Fibroblast of peridontal ligament (primary cell): ENCODE results near the gene PRKAB1.
"Not testable (repeated sequence)": the region's sequence is repeated elsewhere in the genome, so short reads cannot be mapped to it uniquely, and the experiment has no call there.

Source experiments
- DNase-seq: peaks from one replicate; pipeline ENCODE4 v3.0.0-alpha.2; 2010; ENCODE audit errors: extremely low read depth

PRKAB1 gene, protein sequence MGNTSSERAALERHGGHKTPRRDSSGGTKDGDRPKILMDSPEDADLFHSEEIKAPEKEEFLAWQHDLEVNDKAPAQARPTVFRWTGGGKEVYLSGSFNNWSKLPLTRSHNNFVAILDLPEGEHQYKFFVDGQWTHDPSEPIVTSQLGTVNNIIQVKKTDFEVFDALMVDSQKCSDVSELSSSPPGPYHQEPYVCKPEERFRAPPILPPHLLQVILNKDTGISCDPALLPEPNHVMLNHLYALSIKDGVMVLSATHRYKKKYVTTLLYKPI

DNA sequence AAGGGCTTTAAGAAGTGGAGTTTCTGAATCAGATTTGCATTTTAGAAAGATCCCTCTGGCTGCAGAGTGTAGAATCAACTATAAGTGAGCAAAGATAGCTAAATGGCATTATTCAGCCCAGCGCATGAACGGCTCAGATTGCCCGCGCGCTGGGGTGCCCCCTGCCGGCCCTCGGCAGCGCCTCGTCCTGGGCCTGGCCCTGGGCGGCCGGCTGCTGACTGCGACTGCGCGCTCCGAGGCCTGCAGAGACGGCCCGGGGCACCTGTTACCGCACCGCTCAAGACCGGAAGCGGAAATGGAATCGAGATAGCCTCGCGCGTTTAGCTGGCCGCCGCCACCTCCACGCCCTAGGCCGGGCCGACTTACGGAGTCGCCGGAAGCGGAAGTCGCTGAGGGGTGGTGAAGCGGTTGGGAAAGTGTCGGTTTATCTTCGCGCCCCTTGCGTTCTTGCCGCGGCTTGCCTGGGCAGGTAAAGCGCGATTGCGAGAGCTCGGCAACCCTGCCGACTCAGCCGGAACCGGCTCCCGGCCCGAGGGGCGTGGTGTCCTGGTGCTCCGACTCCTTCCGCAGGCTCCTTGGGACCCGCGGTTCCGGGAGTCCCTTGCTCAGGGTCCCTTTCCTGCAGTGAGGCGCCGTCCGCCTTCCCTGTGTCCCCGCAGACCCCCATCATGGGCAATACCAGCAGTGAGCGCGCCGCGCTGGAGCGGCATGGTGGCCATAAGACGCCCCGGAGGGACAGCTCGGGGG lies at the start of gene PRKAB1:
PRKAB1 (plus strand) TSS at position 557 of the 747 bp plus-strand sequence; CDS start at position 669, 112 bp downstream.
- DNase-seq: peak; percentile 95

DNA sequence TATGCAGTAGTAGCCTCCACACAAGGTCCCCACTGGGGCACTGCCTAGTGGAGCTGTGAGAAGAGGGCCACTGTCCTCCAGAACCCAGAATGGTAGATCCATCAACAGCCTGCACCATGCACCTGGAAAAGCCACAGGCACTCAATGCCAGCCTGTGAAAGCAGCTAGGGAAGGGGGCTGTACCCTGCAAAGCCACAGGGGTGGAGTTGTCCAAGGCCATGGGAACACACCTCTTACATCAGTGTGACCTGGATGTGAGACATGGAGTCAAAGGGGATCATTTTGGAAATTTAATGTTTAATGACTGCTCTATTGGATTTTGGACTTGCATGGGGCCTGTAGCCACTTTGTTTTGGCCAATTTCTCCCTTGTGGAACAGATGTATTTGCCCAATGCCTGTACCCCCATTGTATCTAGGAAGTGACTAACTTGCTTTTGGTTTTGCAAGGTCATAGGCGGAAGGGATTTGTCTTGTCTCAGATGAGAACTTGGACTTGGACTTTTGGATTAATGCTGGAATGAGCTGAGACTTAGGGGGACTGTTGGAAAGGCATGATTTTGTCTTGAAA lies 49.5 kb upstream of the PRKAB1 start:
- not testable (repeated sequence) for DNase-seq

DNA sequence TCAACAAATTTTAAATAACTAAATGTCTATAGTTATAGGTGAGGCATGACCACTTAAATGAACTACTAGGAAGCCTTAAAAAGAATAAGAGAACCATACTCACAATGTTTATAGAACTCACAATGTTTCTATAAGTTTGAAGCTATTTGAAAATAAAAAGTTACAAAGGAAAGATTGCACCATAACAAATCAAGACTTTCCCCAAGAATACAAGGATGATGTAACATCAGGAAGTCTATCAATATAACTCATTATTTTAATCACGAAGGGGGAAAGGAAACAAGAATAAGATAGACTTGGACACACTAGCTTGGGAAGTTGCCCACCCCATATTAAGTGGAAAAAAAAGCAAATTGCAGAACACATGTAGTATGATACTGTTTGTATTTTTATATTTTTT lies 47.4 kb upstream of the PRKAB1 start:
- no peak for DNase-seq

DNA sequence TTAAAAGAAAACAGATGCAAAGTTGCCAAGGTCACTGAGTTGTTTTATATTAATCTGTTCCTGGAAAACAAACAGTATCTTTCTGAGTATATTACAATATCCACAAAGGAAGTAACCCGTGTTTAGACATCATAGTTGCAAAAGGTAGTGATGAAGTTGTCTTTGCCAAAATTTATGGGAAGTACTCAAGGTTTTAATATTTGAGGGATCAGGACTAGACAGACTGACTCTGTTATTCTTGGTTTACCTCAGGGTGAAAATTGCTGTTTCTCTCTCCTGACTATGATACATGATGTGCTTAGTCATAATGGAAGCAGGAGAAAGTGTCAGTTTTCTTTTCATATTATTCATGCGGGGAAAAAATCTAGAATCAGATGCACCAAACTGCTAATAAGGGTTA lies 46.1 kb upstream of the PRKAB1 start:
- no peak for DNase-seq

DNA sequence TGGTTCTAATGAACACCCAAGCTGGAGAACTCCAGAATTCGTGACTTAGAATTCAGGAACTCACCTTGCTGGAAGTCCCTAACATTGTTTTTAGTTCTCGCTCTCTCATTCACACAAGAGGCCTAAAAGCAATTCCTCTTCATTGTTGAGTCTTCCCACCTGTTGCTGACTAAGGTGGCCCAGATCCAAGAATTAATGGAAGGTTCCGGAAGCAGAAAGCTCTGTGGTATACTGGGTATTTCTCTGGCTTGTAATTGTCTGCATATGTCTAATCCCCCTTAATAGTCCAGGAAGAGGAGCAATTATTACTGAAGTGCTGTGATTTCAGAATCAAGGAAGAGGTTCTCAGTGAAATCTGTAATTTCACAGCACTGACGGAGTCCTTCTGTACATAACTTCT lies 43.0 kb upstream of the PRKAB1 start:
- no peak for DNase-seq

DNA sequence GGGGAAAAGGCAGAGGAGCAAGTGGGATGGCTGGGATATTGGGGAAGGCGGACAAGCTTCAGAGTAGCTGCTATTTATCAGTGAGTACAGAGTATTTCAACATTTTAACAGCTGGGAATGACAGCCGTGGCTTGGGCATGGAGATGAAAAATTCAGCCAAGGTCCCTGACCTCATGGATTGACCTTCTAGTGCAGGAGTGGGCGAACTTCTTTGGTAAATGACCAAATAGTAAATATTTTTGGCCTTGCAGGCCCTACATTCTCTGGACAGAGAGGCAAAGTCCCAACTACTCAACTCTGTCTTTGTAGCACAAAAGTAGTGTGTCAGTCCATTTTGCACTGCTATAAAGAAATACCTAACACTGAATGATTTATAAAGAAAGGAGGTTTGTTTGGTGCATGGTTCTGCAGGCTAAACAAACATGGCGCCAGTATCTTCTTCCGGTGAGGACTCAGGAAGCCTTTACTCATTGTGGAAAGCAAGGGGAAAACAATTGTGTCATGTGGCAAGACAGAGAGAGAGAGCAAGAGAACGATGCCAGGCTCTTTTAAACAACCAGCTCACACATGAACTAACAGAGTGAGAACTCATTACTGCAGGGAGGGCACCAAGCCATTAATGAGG lies 40.8 kb upstream of the PRKAB1 start:
- no peak for DNase-seq

DNA sequence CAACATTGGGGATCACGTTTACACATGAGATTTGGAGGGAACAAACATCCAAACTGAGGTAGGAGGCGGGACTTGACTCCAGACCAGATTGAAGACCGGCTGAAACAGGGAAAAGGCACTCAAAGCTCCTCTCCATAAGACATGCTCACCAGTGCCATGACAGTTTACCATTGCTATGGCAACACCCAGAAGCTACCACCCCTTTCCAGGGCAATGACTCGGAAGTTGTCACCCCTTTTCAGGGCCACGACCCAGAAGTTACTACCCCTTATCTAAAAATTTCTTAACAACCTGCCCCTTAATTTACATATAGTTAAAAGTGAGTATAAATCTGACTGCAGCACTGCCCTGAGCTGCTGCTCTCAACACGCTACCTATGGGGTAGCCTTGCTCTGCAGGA lies 40.2 kb upstream of the PRKAB1 start:
- DNase-seq: no peak

DNA sequence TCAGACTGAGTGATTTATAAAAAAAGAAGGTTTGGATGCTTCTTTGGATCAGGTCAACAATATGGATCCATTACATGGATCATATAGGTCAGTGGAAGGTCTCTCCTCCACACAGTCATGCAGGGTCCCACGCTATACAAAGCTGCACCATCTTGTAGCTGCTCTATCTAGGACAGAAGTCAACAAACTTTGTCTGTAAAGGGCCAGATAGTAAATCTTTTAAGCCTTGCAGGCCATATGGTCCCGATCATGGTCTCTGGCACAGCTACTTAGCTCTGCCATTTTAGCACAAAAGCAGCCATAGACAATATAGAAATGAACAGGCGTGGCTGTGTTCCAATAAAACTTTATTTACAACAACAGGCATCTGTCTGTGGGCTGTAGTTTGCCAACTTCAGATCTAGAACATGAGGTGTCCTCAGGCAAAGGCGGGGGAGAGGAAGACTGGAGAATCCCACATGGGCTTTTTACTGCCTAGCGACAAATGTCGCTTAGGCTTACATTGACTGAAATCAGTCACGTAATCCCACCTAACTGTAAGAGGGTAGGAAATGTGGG lies 37.6 kb upstream of the PRKAB1 start:
- no peak for DNase-seq

DNA sequence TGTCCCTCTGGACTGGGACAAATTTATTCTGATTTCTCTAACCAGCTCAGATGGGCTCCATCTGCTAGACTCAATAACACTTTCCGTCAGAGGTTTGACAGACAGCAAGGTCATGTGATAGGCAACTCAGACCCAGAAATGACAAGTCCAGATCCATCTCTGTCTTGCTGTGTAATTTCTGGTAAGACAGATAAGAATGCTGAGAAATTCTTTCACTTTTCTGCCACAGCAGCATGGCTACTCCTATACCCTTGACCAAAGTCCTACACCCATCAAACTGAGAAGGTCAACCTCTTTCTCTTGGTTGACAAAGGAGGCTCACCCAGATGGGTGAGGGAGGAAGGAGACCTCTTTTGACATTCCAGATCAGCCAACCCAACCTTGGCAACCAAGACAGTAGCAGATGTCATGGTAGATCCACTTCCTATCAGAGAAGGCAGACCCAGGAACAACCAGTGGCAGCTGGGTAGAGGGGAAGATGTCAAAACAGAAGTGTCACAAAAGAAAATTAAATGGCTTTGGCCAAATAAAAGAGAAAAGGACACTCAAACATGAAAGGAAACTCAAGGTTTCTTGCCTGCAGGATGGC lies 36.9 kb upstream of the PRKAB1 start:
- no peak for DNase-seq

DNA sequence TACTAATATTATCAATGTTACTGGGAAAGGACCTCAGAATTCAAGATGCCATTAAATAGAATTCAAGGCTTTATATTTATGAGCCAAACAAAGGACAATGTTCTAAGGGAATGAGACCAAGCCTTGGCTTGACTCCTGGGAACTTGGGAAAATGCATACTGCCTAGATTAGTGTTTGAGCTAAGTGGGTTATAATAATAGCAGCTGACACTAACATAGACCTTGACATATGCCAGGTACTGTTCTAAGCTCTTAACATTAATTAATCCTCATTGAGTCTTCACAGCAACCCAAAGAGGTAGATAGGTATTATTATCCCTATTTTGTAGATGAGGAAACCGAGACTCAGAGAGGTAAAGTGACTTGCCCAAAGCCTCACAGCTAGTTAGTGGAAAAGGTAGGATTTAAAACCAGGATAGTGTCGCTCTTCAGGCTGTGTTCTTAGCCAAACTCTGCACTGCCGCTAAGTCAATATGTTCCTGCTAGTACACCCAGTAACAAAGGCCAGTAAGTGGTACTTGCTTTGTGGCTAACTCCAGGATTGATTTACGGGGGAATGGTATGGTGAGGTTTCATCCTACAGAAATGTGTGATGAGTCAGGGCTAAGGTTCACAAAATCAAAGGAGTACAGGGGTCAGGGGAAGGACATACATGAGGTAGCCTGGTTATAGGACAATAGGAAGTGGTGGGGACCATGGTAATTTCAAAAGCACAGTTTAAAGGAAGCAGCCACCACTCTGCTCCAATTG lies 35.8 kb upstream of the PRKAB1 start:
- DNase-seq: no peak

DNA sequence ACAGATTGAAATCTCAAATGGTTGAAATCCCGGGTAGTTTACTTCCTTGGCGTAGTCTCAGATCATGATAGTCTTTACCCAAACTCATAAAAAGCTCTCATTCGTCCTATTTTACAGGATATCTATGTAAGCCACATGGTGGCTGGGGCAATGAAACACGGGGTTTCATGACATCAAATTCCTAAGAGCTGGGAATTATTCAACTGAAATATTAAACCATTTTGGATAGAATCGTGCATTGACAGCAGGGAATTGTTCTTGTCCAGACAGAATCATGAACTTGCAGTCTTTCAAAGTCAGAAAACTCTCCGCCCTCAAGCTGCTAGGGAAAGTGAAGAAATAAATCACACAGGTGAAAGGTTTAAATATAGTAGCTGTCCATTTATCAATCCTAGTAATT lies 33.2 kb upstream of the PRKAB1 start:
- no peak for DNase-seq

DNA sequence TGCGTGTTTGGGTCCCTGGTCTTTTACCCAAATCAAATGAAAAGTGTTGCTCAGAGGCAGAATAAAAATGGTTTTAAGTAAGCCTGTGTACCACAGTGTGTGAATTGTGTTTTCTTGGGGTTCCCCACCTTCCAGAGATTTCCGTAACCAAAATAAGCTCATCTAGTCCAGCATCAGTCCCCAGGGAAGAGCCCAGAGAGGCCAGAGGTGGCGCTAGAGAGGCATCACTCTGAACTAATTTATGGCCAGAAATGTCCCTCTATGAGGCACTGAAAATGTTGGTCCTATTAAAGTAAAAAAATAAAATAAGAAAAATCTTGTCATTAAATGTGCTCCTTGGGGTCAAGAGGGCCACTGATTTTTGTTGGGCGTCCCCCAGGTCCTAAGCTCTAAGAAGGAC lies 24.9 kb upstream of the PRKAB1 start:
- no peak for DNase-seq

DNA sequence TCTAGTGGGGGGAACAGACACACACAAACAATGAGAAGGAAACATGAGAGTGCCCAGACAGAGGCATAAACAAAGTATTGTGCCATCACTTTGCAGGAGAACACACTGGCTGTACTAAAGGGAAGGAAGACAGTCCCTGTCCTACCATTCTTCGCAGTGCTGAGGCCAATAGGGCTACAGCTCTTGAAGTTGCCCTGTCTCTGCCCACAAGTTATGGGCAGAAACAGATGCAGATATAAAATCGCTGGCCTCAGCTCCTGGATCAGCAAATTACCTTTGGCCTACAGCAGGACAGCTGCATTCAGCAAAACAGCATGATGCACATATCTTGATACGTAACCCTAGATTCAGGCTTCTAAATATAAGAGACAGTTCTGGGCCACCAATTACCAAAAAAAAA lies 23.0 kb upstream of the PRKAB1 start:
- DNase-seq: no peak

DNA sequence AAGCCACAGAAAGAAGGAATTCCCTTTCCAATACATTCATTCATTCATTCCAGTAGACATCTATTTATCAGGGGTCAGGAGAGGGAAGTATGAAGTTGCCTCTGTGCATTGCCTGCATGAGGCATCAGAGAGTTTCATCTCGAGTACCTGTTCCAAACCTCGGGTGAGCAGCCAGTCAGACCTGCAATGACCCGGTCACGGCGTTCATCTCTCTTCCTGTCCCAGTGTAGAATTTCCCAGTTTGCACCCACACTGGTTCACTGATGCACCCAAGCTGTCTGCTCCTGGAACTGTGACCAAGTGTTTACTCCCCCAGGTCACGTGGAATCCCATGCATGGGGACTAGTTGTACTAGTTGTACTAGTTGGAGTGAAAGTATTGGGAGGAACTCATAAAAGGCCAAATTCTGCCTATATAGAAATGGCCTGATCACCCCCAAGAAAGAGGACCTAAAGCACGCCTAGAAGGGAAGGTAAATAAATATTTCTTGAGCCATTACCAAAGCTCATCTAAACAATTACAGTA lies 22.3 kb upstream of the PRKAB1 start:
- DNase-seq: no peak

DNA sequence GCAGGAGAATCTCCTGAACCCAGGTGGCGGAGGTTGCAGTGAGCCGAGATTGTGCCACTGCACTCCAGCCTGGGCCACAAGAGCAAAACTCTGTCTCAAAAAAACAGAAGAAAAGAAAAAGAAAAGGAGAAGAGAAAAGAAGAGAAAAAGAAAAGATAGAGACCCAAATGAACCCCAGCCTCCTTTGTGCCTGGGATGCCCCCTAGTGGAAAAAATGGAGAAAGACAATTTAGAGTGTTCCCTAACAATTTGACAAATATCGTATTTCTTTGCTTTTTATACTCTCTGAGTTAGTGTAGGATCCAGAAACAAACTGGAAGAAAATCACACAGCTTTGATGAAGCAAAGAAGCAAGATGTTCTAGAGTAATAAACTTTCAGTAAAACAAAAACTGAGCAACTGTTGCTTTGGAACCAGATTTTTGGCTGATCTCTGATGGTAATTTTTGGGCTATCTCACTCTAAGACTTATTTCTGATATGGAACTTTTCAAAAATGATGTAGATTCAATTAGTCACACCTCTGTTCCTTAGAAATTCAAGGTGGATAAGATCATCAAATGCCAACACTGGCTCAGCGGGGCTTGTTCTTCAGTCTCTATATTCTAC lies 18.6 kb upstream of the PRKAB1 start:
- DNase-seq: peak; percentile 4

DNA sequence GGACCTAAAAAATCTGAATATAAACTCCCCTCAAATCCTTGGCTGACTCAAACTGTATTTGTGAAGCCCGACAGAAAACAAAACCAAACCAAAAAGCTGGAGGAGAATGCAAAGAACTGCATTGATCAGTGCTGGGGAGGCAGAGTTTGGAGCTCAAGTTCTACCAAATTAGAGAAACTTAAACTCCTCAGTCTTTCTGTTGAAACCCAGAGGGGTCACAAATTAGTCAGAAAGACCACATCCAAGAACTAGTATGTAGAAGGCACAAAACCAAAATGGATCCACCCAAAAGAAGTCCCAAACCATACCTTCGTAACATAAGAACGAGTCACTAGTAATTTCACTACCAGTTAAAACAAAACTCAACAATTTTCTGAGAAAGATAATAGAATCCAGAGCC lies 15.3 kb upstream of the PRKAB1 start:
- DNase-seq: no peak

DNA sequence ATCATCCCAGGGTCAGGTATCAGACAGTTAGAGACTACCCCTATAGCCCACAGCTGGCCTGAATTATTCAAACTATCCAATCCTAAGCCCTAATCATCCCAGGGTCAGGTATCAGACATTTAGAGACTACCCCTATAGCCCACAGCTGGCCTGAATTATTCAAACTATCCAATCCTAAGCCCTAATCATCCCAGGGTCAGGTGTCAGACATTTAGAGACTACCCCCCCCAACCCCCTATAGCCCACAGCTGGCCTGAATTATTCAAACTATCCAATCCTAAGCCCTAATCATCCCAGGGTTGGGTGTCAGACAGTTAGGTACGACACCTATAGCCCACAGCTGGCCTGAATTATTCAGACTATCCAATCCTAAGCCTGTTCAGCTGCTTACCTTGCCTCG lies 10.9 kb upstream of the PRKAB1 start:
- DNase-seq: not testable (repeated sequence)

DNA sequence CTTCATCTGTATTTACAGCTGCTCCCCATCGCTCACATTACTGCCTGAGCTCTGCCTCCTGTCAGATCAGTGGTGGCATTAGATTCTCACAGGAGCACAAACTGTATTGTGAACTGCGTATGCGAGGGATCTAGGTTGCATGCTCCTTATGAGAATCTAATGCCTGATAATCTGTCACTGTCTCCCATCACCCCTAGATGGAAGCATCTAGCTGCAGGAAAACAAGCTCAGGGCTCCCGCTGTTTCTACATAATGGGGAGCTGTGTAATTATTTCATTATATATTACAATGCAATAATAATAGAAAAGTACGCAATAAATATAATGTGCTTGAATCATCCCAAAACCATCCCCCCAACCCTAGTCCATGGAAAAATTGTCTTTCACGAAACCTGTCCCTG lies 9.8 kb upstream of the PRKAB1 start:
- not testable (repeated sequence) for DNase-seq

DNA sequence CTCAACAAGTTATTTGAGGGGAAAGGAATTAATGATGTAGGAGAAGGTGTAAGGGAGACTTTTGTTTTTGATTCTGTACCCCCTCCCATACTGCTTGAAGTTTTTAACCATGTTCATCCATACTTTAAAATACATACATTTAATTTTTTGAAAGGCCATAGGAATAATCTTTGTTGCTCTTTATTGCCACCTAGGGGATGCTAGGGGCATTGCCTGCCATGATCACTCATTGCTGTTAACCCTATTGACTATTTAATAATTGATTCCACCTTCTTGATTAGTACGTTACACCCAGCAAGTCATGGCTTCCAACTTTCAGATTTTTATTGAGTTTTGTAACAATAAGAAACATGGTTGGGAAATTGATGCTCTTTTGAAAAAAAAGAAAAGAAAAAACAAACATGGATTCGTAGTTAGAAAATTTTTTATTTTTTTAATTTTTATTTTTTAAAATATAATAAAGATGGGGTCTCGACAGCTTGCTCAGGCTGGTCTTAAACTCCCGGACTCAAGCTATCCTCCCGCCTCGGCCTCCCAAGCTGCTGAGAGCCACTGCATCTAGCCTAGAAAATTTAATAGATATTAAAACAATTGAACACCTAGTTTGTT lies 8.5 kb upstream of the PRKAB1 start:
- peak; percentile 36 for DNase-seq

DNA sequence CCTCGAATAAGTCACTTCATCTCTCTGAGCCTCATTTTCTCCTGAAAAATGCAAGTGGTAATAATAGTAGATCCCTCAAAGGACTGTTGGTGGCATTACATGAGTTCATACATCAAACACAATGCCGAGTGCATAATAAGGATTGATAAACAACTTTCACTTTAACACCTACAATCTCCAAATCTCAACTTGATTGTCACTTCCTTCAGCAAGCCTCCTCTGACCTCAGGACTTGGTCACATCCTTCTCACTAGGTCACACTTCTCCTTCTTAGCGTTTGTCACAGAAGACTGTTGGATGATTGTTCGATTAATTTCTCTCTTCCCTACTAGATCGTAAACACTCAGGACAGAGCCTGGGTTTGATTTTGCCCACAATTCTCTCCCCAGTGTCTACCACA lies 7.9 kb upstream of the PRKAB1 start:
- no peak for DNase-seq
